ENCODE measurements around the gene HELQ. TPM values are rescaled to one million over a fixed set of nuclear protein-coding genes. Genes with fewer than 3 reads are reported as not detected.

The HELQ gene
- total and polyA plus RNA-seq, 9 of the 15 experiments (the other 6 are each of a cell fraction or from before 2014, with no cell fraction given), result 3.5 to 15.2 (median 11.9) TPM

GRCh38 chr4:83486457-83487129, 31.0 kb upstream of the HELQ start (continued):
- TF ChIP-seq ZNF592 (IDR thresholded peaks at IDR 0.05) (peak; percentile 61; the same call in 1 of the 2 replicates), ZNF184 (CRISPR knock-in tag; IDR thresholded peaks at IDR 0.05) (no peak), ZNF584 (CRISPR knock-in tag; IDR thresholded peaks at IDR 0.05; ENCODE audit: low read depth) (peak; percentile 49; the same call in 1 of the 2 replicates), GTF2A2 (tag; IDR thresholded peaks at IDR 0.05) (no peak), E2F3 (CRISPR knock-in tag; IDR thresholded peaks at IDR 0.05) (no peak), TRIM25 (IDR thresholded peaks at IDR 0.05; ENCODE audit: borderline replicate concordance) (no peak), ZNF445 (CRISPR knock-in tag; IDR thresholded peaks at IDR 0.05; ENCODE audit: low read depth) (no peak), ZBTB40 (IDR thresholded peaks at IDR 0.05) (no peak), ZBTB40 (CRISPR knock-in tag; IDR thresholded peaks at IDR 0.05) (no peak), BRCA1 (IDR thresholded peaks at IDR 0.05) (no peak), BRCA1 (CRISPR knock-in tag; IDR thresholded peaks at IDR 0.05) (no peak), MEIS2 (IDR thresholded peaks at IDR 0.05; ENCODE audit: partially characterized antibody) (peak; percentile 8), HOXB6 (CRISPR knock-in tag; IDR thresholded peaks at IDR 0.05; ENCODE audit: borderline replicate concordance) (no peak), MCM7 (IDR thresholded peaks at IDR 0.05) (no peak)

Data from K562 (cell line).